K562 (cell line): ENCODE results near the gene HMGCL. TPM values are rescaled to one million over a fixed set of nuclear protein-coding genes. Genes with fewer than 3 reads are reported as not detected.

Experiments
- ESRRA ChIP-seq: fragments of 450-650 bp; IDR thresholded peaks from 2 replicates; pipeline ENCODE4 v1.6.1; 2014; ENCODE audit warnings: low read depth, mild to moderate bottlenecking, moderate library complexity, borderline replicate concordance
- ESRRB ChIP-seq: fragments of 250-450 bp; sonication (Bioruptor Pico); IDR thresholded peaks from 2 replicates; pipeline ENCODE4 v1.5.0; 2020; ENCODE audit warnings: mild to moderate bottlenecking, moderate library complexity, borderline replicate concordance
- ZNF133 ChIP-seq: fragments of 250-450 bp; sonication (Bioruptor Pico); IDR thresholded peaks from 2 replicates; pipeline ENCODE4 v1.4.0; 2020; ENCODE audit warnings: mild to moderate bottlenecking
- ZNF146 ChIP-seq: IDR thresholded peaks from one replicate; pipeline ENCODE4 v1.6.1; 2018; ENCODE audit warnings: missing compliant biosample characterization; ENCODE audit not compliant: unreplicated experiment
- ZNF282 ChIP-seq: sonication (generic); formaldehyde crosslinking; IDR thresholded peaks from 2 replicates; pipeline ENCODE4 v1.8.1; 2023; ENCODE audit warnings: missing genetic modification reagents
- polyA plus RNA-seq, 8 experiments: library from polyadenylated mRNA; depleted of rRNA in 4 of 8; stranded (reverse) in 5 of 8; unstranded in 3 of 8; fragments of >200 nt; fragmentation: Nextera tagmentation in 2 of 8; fragmentation: Illumina TruSeq in 1 of 8; extraction: Ambion mirVana in 2 of 8; extraction: Trizol in 1 of 8; gene quantifications; 2 replicates each; pipeline versions ENCODE4 v1.2.1 to v1.2.3, GENCODE V29; 2011 to 2014; ENCODE audit warnings: inconsistent platforms in 1 of 8, missing spikeins in 1 of 8
- total RNA-seq, 7 experiments: library from RNA; depleted of rRNA in 6 of 7; stranded (reverse); fragments of >200 nt in 6 of 7; fragmentation: Illumina TruSeq in 2 of 7; extraction: Trizol in 2 of 7; gene quantifications; 2 replicates each; pipeline versions ENCODE4 v1.2.1 to v1.2.3, GENCODE V29; 2011 to 2021; ENCODE audit warnings: low replicate concordance in 1 of 7
- TF ChIP-seq, protein P1 (sequence below), 2 experiments: fragments of 450-650 bp; IDR thresholded peaks; 2 replicates each; pipeline ENCODE4 v1.6.1; 2016; ENCODE audit warnings: mild to moderate bottlenecking in 2 of 2, borderline replicate concordance in 1 of 2, low read depth in 1 of 2, moderate library complexity in 1 of 2
- TF ChIP-seq, protein P2 (sequence below): sonication (generic); formaldehyde crosslinking; IDR thresholded peaks from 2 replicates; pipeline ENCODE4 v1.8.0; 2023; ENCODE audit warnings: missing genetic modification reagents, mild to moderate bottlenecking, borderline replicate concordance
- TF ChIP-seq, protein P3 (sequence below), 2 experiments: fragments of 450-650 bp in 1 of 2; sonication (generic) in 1 of 2; formaldehyde crosslinking in 1 of 2; IDR thresholded peaks in 1 of 2; conservative IDR thresholded peaks in 1 of 2; 2 replicates each; pipeline versions ENCODE4 v1.6.1 to v1.8.1; 2016 to 2023; ENCODE audit warnings: mild to moderate bottlenecking in 2 of 2, moderate library complexity in 2 of 2, inconsistent platforms in 1 of 2, missing genetic modification reagents in 1 of 2
- TF ChIP-seq, protein P4 (sequence below), 2 experiments: fragments of 450-650 bp; IDR thresholded peaks; 2 replicates each; pipeline ENCODE4 v1.6.1; 2016

The HMGCL gene
- total and polyA plus RNA-seq, 9 of the 15 experiments (the other 6 are each of a cell fraction or from before 2014, with no cell fraction given) = 18.0 to 82.2 (median 24.2) TPM

DNA sequence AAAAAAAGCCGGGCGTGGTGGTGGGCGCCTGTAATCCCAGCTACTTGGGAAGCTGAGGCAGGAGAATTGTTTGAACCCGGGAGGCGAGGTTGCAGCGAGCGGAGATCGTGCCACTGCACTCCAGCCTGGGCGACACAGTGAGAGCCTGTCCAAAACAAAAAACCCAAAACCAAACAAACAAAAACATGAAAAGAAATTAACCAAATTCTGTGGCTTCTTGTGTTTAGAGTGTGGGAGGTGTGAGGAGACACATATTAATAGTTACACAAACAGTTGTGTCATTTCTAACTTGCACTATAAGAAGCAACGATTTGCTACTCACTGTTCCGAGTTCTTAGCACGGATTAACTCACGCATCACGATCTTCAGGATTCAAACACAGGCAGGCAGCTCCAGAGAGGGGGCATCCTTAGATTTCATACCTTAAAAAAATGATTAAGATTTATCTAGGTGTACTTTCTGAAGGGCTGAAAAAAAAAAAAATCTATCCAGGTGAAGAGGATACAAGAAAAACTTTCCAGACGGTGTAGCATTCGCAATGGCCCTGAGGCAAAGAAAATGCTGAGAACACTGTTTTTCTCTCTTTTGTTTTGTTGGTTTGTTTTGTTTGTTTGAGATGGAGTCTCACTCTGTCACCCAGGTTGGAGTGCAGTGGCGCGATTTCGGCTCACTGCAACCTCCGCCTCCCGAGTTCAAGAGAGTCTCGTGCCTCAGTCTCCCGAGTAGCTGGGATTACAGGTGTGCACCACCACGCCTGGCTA, 713 bp upstream of the HMGCL start (continued):
- no peak for TF ChIP-seq ZNF146
- TF ChIP-seq ZNF282 (CRISPR knock-in tag) = no peak
- TF ChIP-seq, protein P1, sequence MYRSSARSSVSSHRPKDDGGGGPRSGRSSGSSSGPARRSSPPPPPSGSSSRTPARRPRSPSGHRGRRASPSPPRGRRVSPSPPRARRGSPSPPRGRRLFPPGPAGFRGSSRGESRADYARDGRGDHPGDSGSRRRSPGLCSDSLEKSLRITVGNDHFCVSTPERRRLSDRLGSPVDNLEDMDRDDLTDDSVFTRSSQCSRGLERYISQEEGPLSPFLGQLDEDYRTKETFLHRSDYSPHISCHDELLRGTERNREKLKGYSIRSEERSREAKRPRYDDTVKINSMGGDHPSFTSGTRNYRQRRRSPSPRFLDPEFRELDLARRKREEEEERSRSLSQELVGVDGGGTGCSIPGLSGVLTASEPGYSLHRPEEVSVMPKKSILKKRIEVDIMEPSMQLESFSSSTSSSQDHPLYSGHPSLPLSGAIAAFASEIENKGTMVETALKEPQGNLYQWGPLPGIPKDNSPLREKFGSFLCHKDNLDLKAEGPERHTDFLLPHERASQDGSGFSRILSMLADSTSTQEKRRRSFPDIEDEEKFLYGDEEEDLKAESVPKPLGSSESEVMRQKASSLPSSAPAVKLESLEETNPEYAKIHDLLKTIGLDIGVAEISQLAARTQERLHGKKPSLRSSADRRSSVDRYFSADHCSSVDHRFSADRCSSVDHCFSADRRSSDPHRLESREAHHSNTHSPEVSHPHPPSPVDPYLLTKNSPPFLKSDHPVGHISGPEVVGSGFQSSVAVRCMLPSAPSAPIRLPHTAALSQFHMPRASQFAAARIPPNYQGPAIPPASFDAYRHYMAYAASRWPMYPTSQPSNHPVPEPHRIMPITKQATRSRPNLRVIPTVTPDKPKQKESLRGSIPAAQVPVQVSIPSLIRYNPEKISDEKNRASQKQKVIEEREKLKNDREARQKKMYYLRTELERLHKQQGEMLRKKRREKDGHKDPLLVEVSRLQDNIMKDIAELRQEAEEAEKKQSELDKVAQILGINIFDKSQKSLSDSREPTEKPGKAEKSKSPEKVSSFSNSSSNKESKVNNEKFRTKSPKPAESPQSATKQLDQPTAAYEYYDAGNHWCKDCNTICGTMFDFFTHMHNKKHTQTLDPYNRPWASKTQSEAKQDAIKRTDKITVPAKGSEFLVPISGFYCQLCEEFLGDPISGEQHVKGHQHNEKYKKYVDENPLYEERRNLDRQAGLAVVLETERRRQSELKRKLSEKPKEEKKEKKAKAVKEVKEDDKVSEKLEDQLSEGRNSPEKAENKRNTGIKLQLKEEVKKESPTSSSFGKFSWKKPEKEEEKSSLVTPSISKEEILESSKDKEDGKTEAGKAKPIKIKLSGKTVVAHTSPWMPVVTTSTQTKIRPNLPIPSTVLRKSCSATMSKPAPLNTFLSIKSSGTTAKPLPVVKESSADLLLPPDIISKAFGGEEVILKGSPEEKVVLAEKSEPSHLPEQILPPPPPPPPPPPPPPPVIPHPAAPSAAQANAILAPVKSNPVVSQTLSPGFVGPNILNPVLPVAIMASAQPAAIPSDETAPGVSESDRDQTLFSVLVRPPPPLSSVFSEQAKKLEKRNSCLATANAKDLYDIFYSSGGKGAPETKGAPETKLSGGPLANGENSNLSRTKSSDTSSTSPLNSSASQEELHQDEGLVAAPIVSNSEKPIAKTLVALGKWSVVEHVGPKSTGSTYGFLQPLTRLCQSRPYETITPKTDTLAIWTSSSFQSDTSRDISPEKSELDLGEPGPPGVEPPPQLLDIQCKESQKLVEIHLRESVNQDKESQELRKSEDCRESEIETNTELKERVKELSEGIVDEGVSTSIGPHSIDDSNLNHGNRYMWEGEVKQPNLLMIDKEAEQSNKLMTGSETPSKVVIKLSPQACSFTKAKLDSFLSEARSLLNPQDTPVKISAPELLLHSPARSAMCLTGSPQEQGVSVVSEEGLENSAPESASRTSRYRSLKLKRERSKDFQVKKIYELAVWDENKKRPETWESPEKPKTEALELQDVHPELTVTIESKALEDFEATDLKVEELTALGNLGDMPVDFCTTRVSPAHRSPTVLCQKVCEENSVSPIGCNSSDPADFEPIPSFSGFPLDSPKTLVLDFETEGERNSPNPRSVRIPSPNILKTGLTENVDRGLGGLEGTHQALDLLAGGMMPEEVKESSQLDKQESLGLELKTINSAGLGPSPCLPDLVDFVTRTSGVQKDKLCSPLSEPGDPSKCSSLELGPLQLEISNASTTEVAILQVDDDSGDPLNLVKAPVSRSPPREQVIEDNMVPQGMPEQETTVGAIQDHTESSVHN (IDR thresholded peaks at IDR 0.05; ENCODE audit: borderline replicate concordance in 1 of 2, low read depth in 1 of 2) = 0 out of 4 replicates have a peak, but pooled peaks of 1 of the 2 experiments have one; percentile 8
- TF ChIP-seq ZNF133 (CRISPR knock-in tag) = no peak
- TF ChIP-seq ESRRA = no peak
- TF ChIP-seq, protein P2, sequence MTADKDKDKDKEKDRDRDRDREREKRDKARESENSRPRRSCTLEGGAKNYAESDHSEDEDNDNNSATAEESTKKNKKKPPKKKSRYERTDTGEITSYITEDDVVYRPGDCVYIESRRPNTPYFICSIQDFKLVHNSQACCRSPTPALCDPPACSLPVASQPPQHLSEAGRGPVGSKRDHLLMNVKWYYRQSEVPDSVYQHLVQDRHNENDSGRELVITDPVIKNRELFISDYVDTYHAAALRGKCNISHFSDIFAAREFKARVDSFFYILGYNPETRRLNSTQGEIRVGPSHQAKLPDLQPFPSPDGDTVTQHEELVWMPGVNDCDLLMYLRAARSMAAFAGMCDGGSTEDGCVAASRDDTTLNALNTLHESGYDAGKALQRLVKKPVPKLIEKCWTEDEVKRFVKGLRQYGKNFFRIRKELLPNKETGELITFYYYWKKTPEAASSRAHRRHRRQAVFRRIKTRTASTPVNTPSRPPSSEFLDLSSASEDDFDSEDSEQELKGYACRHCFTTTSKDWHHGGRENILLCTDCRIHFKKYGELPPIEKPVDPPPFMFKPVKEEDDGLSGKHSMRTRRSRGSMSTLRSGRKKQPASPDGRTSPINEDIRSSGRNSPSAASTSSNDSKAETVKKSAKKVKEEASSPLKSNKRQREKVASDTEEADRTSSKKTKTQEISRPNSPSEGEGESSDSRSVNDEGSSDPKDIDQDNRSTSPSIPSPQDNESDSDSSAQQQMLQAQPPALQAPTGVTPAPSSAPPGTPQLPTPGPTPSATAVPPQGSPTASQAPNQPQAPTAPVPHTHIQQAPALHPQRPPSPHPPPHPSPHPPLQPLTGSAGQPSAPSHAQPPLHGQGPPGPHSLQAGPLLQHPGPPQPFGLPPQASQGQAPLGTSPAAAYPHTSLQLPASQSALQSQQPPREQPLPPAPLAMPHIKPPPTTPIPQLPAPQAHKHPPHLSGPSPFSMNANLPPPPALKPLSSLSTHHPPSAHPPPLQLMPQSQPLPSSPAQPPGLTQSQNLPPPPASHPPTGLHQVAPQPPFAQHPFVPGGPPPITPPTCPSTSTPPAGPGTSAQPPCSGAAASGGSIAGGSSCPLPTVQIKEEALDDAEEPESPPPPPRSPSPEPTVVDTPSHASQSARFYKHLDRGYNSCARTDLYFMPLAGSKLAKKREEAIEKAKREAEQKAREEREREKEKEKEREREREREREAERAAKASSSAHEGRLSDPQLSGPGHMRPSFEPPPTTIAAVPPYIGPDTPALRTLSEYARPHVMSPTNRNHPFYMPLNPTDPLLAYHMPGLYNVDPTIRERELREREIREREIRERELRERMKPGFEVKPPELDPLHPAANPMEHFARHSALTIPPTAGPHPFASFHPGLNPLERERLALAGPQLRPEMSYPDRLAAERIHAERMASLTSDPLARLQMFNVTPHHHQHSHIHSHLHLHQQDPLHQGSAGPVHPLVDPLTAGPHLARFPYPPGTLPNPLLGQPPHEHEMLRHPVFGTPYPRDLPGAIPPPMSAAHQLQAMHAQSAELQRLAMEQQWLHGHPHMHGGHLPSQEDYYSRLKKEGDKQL (CRISPR knock-in tag) = no peak
- TF ChIP-seq, protein P3, sequence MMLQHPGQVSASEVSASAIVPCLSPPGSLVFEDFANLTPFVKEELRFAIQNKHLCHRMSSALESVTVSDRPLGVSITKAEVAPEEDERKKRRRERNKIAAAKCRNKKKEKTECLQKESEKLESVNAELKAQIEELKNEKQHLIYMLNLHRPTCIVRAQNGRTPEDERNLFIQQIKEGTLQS (IDR thresholded peaks at IDR 0.05) = no peak
- TF ChIP-seq, protein P3 (CRISPR knock-in tag; conservative IDR thresholded peaks at IDR 0.05) = no peak
- no peak for TF ChIP-seq ESRRB (CRISPR knock-in tag)
- TF ChIP-seq, protein P4, sequence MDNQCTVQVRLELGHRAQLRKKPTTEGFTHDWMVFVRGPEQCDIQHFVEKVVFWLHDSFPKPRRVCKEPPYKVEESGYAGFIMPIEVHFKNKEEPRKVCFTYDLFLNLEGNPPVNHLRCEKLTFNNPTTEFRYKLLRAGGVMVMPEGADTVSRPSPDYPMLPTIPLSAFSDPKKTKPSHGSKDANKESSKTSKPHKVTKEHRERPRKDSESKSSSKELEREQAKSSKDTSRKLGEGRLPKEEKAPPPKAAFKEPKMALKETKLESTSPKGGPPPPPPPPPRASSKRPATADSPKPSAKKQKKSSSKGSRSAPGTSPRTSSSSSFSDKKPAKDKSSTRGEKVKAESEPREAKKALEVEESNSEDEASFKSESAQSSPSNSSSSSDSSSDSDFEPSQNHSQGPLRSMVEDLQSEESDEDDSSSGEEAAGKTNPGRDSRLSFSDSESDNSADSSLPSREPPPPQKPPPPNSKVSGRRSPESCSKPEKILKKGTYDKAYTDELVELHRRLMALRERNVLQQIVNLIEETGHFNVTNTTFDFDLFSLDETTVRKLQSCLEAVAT (IDR thresholded peaks at IDR 0.05) = peak in 1 of 2 experiments; percentile 96; a peak in 2 of 4 replicates
- TF ChIP-seq, all 486 proteins: peak for 16
